ENCODE data around the gene ERBB4. TPM values are rescaled to one million over a fixed set of nuclear protein-coding genes. Genes with fewer than 3 reads are reported as not detected.

ERBB4 gene
- total RNA-seq, 1 experiment from 2014 or later: 0.15 TPM

GRCh38 chr2:212007972-212008371, 530.6 kb downstream of the ERBB4 start:
- Histone ChIP-seq H3K4me3 (ENCODE audit: low read depth in 2 of 2, low read length in 2 of 2) (no peak overlapping the region), H3K27me3 (ENCODE audit: control insufficient read depth, insufficient read depth, low read length) (no peaks in the 10 kb centered on the region), H3K36me3 (ENCODE audit: control insufficient read depth, insufficient read depth, low read length) (no peaks in the 10 kb centered on the region), H3K9me3 (ENCODE audit: control insufficient read depth, insufficient read depth, low read depth, low read length) (no peaks in the 10 kb centered on the region), H3K4me1 (ENCODE audit: control insufficient read depth, insufficient read depth, low read length) (no peaks in the 10 kb centered on the region), H3K27ac (ENCODE audit: low read length) (no peak overlapping the region)
- in situ Hi-C loops (cut with HindIII; ENCODE audit: low pct_unique_long_range_greater_than_20kb, low sequenced_read_pairs) (no loop called here), intact Hi-C loops (cut with micrococcal nuclease; ENCODE audit: unreplicated experiment) (no loop called here)
- no peak for TF ChIP-seq POLR2AphosphoS5 (IDR thresholded peaks at IDR 0.05; ENCODE audit: low read depth, low read length)
- no peak for TF ChIP-seq CTCF (IDR thresholded peaks at IDR 0.05)
- TF ChIP-seq TCF7L2 (IDR thresholded peaks at IDR 0.05; ENCODE audit: low read depth, low read length): no peak
- TF ChIP-seq, protein P1, sequence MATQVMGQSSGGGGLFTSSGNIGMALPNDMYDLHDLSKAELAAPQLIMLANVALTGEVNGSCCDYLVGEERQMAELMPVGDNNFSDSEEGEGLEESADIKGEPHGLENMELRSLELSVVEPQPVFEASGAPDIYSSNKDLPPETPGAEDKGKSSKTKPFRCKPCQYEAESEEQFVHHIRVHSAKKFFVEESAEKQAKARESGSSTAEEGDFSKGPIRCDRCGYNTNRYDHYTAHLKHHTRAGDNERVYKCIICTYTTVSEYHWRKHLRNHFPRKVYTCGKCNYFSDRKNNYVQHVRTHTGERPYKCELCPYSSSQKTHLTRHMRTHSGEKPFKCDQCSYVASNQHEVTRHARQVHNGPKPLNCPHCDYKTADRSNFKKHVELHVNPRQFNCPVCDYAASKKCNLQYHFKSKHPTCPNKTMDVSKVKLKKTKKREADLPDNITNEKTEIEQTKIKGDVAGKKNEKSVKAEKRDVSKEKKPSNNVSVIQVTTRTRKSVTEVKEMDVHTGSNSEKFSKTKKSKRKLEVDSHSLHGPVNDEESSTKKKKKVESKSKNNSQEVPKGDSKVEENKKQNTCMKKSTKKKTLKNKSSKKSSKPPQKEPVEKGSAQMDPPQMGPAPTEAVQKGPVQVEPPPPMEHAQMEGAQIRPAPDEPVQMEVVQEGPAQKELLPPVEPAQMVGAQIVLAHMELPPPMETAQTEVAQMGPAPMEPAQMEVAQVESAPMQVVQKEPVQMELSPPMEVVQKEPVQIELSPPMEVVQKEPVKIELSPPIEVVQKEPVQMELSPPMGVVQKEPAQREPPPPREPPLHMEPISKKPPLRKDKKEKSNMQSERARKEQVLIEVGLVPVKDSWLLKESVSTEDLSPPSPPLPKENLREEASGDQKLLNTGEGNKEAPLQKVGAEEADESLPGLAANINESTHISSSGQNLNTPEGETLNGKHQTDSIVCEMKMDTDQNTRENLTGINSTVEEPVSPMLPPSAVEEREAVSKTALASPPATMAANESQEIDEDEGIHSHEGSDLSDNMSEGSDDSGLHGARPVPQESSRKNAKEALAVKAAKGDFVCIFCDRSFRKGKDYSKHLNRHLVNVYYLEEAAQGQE (IDR thresholded peaks at IDR 0.05; ENCODE audit: insufficient read depth in 1 of 2, low read depth in 2 of 2, low read length in 1 of 2): no peak
- TF ChIP-seq SIN3A (IDR thresholded peaks at IDR 0.05; ENCODE audit: borderline replicate concordance, insufficient read depth, low read depth, low read length): no peak
- no peak for ATAC-seq
- POLR2A ChIA-PET: no interaction called here
- no peak for DNase-seq (ENCODE audit: low read depth, low spot score)
- CTCF ChIA-PET: no interaction called here
- BruUV-seq (replicated peaks): no TSS peak

GRCh38 chr2:212005085-212005671, 533.4 kb downstream of the ERBB4 start:
- no peaks in the 10 kb centered on the region for H3K9me3 ChIP-seq (ENCODE audit: control insufficient read depth, insufficient read depth, low read depth, low read length)
- H3K4me3 ChIP-seq (ENCODE audit: low read depth in 2 of 2, low read length in 2 of 2): no peak overlapping the region
- H3K36me3 ChIP-seq (ENCODE audit: control insufficient read depth, insufficient read depth, low read length): no peaks in the 10 kb centered on the region
- in situ Hi-C loops (cut with HindIII; ENCODE audit: low pct_unique_long_range_greater_than_20kb, low sequenced_read_pairs) (no loop called here), intact Hi-C loops (cut with micrococcal nuclease; ENCODE audit: unreplicated experiment) (no loop called here)
- H3K4me1 ChIP-seq (ENCODE audit: control insufficient read depth, insufficient read depth, low read length): no peaks in the 10 kb centered on the region
- H3K27ac ChIP-seq (ENCODE audit: low read length): no peak overlapping the region
- CTCF ChIA-PET: interaction anchor here (0.6 kb wide), 2 partner anchors 259 to 646 kb away, joined by 6 to 7 read pairs; no protein-coding TSS in a partner anchor
- H3K27me3 ChIP-seq (ENCODE audit: control insufficient read depth, insufficient read depth, low read length): no peaks in the 10 kb centered on the region
- no TSS peak for BruUV-seq (replicated peaks)
- POLR2A ChIA-PET: no interaction called here
- peak; percentile 8 for DNase-seq (ENCODE audit: low read depth, low spot score)
- TF ChIP-seq SIN3A (IDR thresholded peaks at IDR 0.05; ENCODE audit: borderline replicate concordance, insufficient read depth, low read depth, low read length) (no peak), POLR2AphosphoS5 (IDR thresholded peaks at IDR 0.05; ENCODE audit: low read depth, low read length) (no peak), CTCF (IDR thresholded peaks at IDR 0.05) (peak; percentile 72), TCF7L2 (IDR thresholded peaks at IDR 0.05; ENCODE audit: low read depth, low read length) (no peak)
- TF ChIP-seq, protein P1 (IDR thresholded peaks at IDR 0.05; ENCODE audit: insufficient read depth in 1 of 2, low read depth in 2 of 2, low read length in 1 of 2): no peak
- ATAC-seq: peak; percentile 72; the same call in 1 of the 2 replicates
